HL-60 (cell line): Measurements from ENCODE around the gene CACNA1D.

Source experiments
- DNase-seq, 2 experiments: peaks; one replicate each; pipeline ENCODE4 v3.0.0-alpha.2; 2010 to 2020; ENCODE audit warnings: low read depth in 1 of 2, low spot score in 1 of 2
- H3K27ac ChIP-seq: fragments of 250-450 bp; sonication (Bioruptor Pico); replicated peaks from 2 replicates; pipeline ENCODE4 v1.5.1; 2020; ENCODE audit warnings: mild to moderate bottlenecking, moderate library complexity
- H3K27me3 ChIP-seq: fragments of 250-450 bp; sonication (Bioruptor Pico); 2 replicates; pipeline ENCODE4 v1.5.1; 2021; ENCODE audit warnings: mild to moderate bottlenecking, moderate library complexity; ENCODE audit not compliant: insufficient read depth, poor library complexity, severe bottlenecking
- H3K4me3 ChIP-seq: replicated peaks from 2 replicates; pipeline ENCODE4 v1.5.1; 2011; ENCODE audit warnings: mild to moderate bottlenecking, control low read depth, low read length; ENCODE audit not compliant: insufficient read depth
- CTCF ChIP-seq: IDR thresholded peaks from one replicate; pipeline ENCODE4 v1.5.1; 2011; ENCODE audit warnings: low read length, control low read depth, inconsistent platforms; ENCODE audit not compliant: insufficient read depth
- GABPA ChIP-seq: IDR thresholded peaks from 2 replicates; pipeline ENCODE4 v1.6.1; 2012; ENCODE audit warnings: low read depth
- POLR2AphosphoS5 ChIP-seq: IDR thresholded peaks from 2 replicates; pipeline ENCODE4 v1.6.1; 2012; ENCODE audit warnings: low read depth
- REST ChIP-seq: IDR thresholded peaks from 2 replicates; pipeline ENCODE4 v1.6.1; 2012; ENCODE audit warnings: low read depth; ENCODE audit not compliant: insufficient replicate concordance
- SPI1 ChIP-seq: IDR thresholded peaks from 2 replicates; pipeline ENCODE4 v1.6.1; 2012; ENCODE audit warnings: low read depth, mild to moderate bottlenecking, borderline replicate concordance

The CACNA1D gene

GRCh38 chr3:53502737-53503136, 8.3 kb downstream of the CACNA1D start:
- H3K4me3 ChIP-seq = no peak overlapping the region
- H3K27me3 ChIP-seq = peaks cover 5% of the 10 kb centered on the region
- no peak for DNase-seq
- TF ChIP-seq CTCF (no peak), POLR2AphosphoS5 (no peak), REST (no peak), GABPA (no peak), SPI1 (no peak)
- H3K27ac ChIP-seq = no peak overlapping the region

GRCh38 chr3:53503195-53503594, 8.8 kb downstream of the CACNA1D start:
- H3K27ac ChIP-seq = no peak overlapping the region
- no peak for DNase-seq
- TF ChIP-seq GABPA = no peak
- TF ChIP-seq POLR2AphosphoS5 = no peak
- TF ChIP-seq CTCF = no peak
- peak; percentile 71; the same call in 1 of the 2 replicates for TF ChIP-seq SPI1
- H3K4me3 ChIP-seq = no peak overlapping the region
- peaks cover 5% of the 10 kb centered on the region for H3K27me3 ChIP-seq

GRCh38 chr3:53506110-53506762, 11.8 kb downstream of the CACNA1D start:
- H3K27ac ChIP-seq = no peak overlapping the region
- H3K27me3 ChIP-seq = peaks cover 9% of the 10 kb centered on the region
- TF ChIP-seq REST (no peak), POLR2AphosphoS5 (no peak)
- H3K4me3 ChIP-seq = no peak overlapping the region
- DNase-seq = no peak

- Histone ChIP-seq H3K4me3 (no peak overlapping the region), H3K27me3 (peaks cover 9% of the 10 kb centered on the region), H3K27ac (no peak overlapping the region)
- TF ChIP-seq SPI1 = no peak
- no peak for TF ChIP-seq REST
- TF ChIP-seq GABPA = no peak
- TF ChIP-seq POLR2AphosphoS5 = no peak
- TF ChIP-seq CTCF = no peak
- no peak for DNase-seq
These were observed 12.3 kb downstream of the CACNA1D start for GRCh38 chr3:53506763-53507145.
